Measurements from ENCODE around the gene CDKAL1.
"Not testable (repeated sequence)": the region's sequence is repeated elsewhere in the genome, so short reads cannot be mapped to it uniquely, and the experiment has no call there.

The CDKAL1 gene

GRCh38 chr6:20827798-20828197 lies 293.5 kb downstream of the CDKAL1 start:
- TF ChIP-seq, protein P1, sequence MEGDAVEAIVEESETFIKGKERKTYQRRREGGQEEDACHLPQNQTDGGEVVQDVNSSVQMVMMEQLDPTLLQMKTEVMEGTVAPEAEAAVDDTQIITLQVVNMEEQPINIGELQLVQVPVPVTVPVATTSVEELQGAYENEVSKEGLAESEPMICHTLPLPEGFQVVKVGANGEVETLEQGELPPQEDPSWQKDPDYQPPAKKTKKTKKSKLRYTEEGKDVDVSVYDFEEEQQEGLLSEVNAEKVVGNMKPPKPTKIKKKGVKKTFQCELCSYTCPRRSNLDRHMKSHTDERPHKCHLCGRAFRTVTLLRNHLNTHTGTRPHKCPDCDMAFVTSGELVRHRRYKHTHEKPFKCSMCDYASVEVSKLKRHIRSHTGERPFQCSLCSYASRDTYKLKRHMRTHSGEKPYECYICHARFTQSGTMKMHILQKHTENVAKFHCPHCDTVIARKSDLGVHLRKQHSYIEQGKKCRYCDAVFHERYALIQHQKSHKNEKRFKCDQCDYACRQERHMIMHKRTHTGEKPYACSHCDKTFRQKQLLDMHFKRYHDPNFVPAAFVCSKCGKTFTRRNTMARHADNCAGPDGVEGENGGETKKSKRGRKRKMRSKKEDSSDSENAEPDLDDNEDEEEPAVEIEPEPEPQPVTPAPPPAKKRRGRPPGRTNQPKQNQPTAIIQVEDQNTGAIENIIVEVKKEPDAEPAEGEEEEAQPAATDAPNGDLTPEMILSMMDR (IDR thresholded peaks at IDR 0.05; ENCODE audit: low read depth, low read length) = no peak
- Histone ChIP-seq H3K27me3 (no peaks in the 10 kb centered on the region), H3K9me3 (no peaks in the 10 kb centered on the region), H3K4me3 (ENCODE audit: low read depth, low read length) (no peak overlapping the region), H3K36me3 (no peaks in the 10 kb centered on the region), H3K4me1 (peaks cover 12% of the 10 kb centered on the region)
- no peak for DNase-seq

- H3K9me3 ChIP-seq = no peaks in the 10 kb centered on the region
- DNase-seq = no peak
- TF ChIP-seq, protein P1 (IDR thresholded peaks at IDR 0.05; ENCODE audit: low read depth, low read length) = no peak
- no peaks in the 10 kb centered on the region for H3K27me3 ChIP-seq
- H3K4me3 ChIP-seq (ENCODE audit: low read depth, low read length) = no peak overlapping the region
- peaks cover 11% of the 10 kb centered on the region for H3K4me1 ChIP-seq
- H3K36me3 ChIP-seq = no peaks in the 10 kb centered on the region
Measured at GRCh38 chr6:20830576-20830975, 296.3 kb downstream of the CDKAL1 start.

DNA sequence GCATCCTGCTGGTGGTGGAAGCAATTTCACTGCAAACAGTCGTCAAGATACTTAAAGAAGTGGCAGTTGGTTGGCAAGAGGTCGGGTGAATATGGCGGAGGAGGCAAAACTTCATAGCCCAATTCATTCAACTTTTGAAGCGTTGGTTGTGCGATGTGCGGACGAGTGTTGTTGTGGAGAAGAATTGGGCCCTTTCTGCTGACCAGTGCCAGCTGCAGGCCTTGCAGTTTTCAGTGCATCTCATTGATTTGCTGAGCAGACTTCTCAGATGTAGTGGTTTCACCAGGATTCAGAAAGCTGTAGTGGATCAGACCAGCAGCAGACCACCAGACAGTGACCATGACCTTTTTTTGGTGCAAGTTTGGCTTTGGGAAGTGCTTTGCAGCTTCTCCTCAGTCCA lies 297.0 kb downstream of the CDKAL1 start:
- not testable (repeated sequence) for H3K4me1 ChIP-seq; H3K36me3 ChIP-seq; H3K9me3 ChIP-seq; H3K4me3 ChIP-seq (ENCODE audit: low read depth, low read length); DNase-seq; H3K27me3 ChIP-seq

- DNase-seq = no peak
- H3K4me1 ChIP-seq = no peaks in the 10 kb centered on the region
- H3K27me3 ChIP-seq = no peaks in the 10 kb centered on the region
- TF ChIP-seq, protein P1 (IDR thresholded peaks at IDR 0.05; ENCODE audit: low read depth, low read length) = no peak
- no peaks in the 10 kb centered on the region for H3K9me3 ChIP-seq
- H3K4me3 ChIP-seq (ENCODE audit: low read depth, low read length) = no peak overlapping the region
- no peaks in the 10 kb centered on the region for H3K36me3 ChIP-seq
Measured at GRCh38 chr6:20833881-20834515, 299.7 kb downstream of the CDKAL1 start.

GRCh38 chr6:20835315-20836010 lies 301.2 kb downstream of the CDKAL1 start:
- DNase-seq = no peak
- Histone ChIP-seq H3K9me3 (no peaks in the 10 kb centered on the region), H3K27me3 (no peaks in the 10 kb centered on the region), H3K4me1 (no peaks in the 10 kb centered on the region), H3K4me3 (ENCODE audit: low read depth, low read length) (no peak overlapping the region), H3K36me3 (no peaks in the 10 kb centered on the region)
- TF ChIP-seq, protein P1 (IDR thresholded peaks at IDR 0.05; ENCODE audit: low read depth, low read length) = no peak

- H3K4me1 ChIP-seq = no peaks in the 10 kb centered on the region
- TF ChIP-seq, protein P1 (IDR thresholded peaks at IDR 0.05; ENCODE audit: low read depth, low read length) = no peak
- no peak for DNase-seq
- no peaks in the 10 kb centered on the region for H3K9me3 ChIP-seq
- H3K36me3 ChIP-seq = no peaks in the 10 kb centered on the region
- H3K4me3 ChIP-seq (ENCODE audit: low read depth, low read length) = no peak overlapping the region
- no peaks in the 10 kb centered on the region for H3K27me3 ChIP-seq
Measured at GRCh38 chr6:20837189-20837588, 302.9 kb downstream of the CDKAL1 start.

All from BE2C (cell line).